CD4-positive, alpha-beta T cell treated with Interleukin-4 for 1 hour (primary cell): Measurements from ENCODE around the gene NEGR1.

Source experiments
- DNase-seq, 2 donors: peaks; one replicate each; pipeline ENCODE4 v3.0.0-alpha.2; 2020 to 2022

Gene NEGR1

DNA sequence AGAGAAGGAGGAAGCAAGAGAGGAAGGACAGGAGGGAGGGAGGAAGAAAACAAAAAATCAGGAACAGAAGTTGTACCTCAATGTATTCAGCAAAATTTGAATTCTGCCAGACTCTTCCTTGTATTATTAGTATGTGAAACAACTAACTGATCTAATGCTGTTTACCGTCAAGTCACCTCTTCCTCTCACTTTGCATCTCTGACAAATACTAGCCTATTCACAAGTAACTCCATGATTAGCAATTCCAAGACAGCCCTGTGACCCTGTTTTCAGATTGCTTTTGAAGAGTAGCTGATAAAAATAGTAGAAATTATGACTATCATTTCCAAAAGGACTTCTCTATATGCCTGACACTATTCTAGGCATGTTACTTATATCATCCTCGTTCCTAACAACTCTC lies 445.4 kb downstream of the NEGR1 start:
- no peak for DNase-seq

DNA sequence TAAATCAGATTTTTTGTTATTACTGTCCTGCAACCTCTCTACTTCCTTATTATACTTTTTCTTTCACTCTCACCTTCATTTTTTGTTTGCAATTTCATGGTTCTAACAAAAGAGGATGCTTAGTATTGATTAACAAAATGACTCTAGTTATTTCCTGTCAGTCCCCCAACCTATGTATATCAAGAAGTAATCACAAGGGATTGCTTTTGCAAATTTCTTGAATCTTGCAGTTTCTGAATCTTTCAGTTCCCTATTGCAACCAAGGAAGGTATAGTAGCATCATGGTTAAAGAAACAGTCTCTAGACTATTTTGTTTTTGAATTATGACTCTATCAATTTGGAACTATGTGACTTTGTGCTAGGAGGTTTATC lies 446.9 kb downstream of the NEGR1 start:
- no peak for DNase-seq

DNA sequence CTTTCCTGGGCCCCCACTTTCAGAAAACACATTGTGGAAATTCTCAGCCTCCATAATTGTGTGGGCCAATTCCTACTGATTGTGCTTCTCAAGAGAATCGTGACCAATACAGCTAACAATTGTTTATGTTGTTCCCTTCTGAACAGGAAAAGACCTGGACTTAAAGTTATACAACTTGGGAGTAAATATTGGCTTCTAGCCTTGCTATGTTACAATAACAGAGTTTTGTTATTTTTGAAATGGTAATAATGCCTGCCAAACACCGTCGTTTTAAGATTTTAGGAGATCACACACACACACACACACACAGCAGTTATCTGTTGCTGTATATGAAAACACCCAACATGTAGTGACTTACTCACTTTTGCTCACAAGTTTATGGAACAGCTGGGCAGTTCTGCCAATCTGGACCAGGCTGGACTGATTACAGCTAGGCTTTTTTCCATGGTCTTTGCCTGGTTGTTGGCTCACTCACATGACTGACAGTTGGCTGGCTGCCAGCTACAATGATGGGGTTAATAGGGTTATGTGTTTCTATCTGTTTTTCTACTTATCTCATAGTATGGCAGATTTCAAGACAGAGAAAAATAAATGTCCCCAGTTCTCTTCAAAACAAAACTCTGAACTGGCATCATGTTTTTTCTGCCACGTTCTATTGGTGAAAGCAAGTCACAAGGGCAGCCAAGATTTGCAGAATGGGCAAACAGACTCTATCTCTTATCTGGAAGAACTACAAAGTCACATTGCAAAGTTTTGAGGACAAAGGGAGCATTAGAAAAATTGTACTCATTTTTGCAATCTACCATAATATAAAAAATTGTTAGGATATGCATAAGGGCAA lies 447.5 kb downstream of the NEGR1 start:
- DNase-seq: no peak

DNA sequence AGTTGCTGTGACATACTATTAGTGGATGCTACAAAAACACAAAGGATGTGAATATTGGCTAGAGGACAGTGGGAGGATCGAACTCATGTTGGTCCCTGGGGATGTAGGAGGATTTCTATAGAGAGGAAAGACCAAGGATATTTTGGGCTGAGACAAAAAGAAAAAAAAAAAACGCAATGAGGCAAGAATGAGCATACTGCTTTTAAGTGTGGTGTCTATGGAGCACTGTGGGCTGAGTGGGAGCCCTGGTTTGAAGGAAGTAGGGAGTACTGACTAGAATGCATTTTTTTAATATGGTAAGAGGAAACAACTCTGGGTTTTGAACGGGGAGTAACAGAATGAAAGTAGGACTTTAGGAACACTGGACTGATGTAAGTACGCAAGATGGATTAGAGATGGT lies 450.7 kb downstream of the NEGR1 start:
- no peak for DNase-seq

DNA sequence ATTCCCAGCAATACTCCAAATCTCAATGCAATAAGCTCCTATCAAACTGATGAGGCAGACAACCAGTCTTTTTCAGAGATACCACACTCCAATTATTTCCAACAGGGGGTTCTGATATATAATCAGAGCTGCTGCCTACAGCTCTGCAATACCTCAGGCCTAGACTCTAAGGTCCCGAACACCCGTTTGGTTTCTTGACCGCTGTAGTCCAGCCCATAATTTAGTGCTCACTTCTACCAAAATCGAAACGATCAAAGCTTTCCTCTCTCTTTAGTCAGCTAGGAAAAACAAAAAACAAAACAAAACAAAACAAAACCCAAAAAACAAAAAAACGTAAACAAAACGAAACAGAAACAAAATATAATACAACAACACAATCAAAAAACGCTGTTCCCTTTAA lies 453.0 kb downstream of the NEGR1 start:
- DNase-seq: no peak

DNA sequence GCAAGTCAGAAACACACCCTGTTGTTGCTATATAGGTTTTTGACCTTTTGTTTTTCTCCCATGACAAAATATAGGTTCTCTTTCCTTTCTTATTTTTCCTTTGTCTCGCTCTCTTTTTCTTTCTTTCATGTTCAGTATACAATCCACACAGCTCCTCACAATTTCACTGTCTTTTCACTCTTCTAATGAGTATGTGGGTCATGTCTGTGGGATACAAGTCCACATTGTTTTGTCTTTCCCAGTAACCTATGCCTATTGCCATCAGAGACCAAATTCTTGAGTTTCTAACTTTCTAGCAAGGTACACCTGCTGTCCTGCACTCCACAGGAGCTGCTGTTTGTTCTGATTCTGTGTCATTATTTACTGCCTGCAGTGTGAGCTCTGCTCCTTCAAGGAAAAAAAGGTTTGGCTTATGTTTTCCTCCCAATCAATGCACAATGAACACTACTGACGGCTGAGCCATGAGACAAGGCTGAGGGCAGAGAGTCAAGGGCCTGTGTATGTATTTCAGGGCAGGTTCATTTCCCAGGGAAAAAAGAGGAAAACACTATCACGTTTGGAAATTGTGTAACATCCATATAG lies 453.8 kb downstream of the NEGR1 start:
- no peak for DNase-seq

DNA sequence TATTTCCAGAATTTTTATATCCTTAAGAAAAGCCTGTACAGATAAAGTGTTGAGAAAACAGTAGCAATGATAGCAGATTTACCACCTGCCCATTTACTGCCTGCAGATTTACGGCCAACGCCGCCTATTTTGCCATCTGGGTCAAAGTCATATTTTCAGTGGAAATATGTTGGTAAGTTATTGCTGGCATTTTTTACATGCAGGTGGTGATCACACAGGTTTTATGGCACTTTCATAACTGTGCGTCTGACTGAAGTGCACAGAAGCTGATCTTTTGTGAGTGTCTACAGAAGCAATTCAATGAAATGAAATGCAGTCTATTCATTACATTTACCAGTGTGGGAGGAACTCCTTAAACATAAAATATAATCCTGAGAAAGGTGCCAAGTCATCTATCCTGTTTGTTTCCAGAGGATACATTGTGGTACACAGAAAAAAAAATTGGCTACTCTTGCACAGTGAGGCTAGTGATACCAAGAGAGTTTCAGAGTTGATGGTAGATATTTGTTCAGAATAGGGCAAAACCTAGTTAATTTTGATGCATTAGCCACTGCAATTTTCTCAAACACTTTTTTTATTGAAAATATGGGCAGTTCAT lies 458.5 kb downstream of the NEGR1 start:
- no peak for DNase-seq

DNA sequence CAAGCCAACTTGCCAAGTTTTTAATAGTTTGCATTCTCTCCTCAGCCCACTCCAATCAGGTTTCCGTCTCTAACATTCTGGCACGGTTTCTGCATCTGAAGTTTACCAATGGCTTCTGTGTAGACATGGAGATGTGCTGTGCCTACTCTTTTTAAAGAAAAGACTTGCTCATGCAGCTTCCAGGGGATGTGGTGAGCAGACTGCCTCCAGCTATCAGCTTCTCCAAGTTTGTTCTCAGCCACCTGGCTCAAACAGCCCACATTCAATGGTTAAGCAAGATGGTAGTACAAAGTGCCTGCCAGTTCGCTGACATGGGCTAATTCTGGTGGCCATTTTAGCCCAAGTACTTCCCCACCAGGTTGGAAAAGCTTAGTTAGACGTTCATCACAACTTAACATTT lies 465.3 kb downstream of the NEGR1 start:
- DNase-seq: no peak

DNA sequence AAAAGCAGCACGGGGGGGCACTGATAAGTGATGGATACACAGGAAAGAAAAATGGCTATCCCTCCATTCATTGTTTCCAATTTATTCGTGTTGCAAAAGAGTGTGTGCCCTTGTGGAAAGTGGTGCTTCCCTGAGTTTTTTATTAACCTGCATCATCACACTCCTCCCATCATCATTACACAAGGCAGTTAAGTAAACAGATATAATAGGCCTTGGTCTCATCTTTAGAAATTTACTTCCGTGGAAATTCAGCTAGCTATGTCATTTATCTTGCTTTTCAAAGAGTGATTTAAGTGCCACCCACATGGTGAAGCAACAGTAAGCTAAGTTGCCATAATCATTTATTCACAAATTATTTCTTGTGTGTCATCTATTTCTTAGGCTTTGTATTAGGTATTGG lies 473.3 kb downstream of the NEGR1 start:
- no peak for DNase-seq

DNA sequence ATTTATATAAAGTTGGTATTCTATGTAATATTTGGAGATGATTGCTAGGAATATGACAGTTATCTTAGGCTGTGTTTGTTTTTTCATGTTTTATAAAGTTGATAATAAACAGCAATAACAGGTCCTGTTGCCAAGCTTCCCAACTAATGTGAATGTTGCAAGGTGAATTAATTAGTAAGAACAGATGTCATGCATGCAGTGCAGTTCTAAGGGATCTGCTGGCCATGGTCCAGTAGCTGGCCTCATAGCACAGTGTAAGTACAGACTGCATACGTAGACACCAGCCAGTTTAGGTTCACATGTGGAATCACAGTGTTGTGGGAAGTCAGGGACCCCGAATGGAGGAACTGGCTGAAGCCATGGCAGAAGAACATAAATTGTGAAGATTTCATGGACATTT lies 478.2 kb downstream of the NEGR1 start:
- no peak for DNase-seq

DNA sequence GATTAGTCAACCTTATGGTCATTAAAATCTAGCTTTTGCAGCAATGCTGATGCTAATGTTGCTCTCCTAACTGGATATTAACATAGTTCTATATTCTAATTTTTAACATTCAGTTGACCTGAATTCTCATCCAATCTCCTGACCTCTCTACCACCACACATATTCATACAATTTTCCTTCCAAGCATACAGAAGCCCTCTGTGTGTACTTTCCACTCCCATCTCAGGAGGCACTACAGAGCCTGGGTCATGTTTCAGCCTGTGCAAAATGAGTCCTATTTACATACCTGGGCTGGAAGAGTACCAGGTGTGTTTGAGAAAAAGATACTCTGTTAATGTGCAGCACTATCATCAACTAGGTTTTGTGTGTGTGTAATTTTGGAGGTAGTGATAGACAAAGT lies 486.3 kb downstream of the NEGR1 start:
- no peak for DNase-seq

DNA sequence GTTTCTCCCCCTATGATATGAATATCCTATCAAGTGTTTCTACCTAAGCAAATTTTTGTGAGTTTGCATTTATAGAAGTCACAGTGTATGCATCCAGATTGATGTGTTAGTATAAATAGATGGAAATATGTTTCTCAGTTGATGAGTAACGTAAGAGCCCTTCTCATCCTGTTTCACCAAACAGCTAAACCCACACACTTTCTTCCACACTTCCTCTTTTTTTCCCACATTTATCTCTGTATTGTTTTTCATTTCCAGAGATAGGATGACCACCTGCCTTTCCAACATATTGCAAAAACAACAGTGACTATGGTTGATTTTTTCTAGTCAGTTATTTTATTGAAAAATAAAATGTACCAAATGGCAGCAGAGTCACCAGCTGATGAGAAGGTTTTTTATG lies 490.1 kb downstream of the NEGR1 start:
- no peak for DNase-seq

DNA sequence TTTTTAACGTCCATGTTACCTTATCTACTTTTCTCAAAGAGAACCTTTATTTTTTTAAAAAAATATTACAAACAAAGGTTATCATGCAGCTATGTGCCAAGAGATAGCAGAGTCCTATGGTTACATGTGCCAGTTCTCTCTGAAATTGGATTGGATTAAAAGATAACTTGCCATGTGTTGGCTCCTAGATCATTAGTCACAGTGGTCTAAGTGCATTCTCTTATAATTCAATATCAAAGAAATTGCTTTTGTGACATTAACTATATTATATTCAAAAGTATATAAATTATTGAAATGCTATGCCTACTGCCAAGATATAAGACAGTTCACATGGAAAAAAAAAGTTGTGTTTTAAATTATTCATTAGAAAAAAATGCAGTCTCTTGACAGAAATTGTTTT lies 494.2 kb downstream of the NEGR1 start:
- DNase-seq: no peak

DNA sequence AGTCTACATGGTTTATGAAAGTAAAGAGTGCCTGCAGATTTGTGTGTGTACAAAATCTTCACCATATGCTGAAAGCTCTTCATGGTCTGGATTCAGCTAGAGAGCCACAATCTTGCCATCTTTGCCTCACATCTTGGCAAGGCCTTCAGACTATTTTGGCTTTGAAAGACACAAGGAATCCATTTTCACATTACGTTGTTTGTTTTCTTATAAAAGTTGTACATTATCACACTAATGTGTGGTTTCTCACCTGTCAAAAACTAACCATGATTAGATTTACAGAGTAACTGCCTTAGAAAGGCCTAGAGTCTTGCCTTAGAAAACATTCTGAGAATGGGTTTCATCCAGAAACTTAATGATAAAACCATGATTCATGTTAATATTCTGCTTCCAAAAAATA lies 494.6 kb downstream of the NEGR1 start:
- DNase-seq: no peak

DNA sequence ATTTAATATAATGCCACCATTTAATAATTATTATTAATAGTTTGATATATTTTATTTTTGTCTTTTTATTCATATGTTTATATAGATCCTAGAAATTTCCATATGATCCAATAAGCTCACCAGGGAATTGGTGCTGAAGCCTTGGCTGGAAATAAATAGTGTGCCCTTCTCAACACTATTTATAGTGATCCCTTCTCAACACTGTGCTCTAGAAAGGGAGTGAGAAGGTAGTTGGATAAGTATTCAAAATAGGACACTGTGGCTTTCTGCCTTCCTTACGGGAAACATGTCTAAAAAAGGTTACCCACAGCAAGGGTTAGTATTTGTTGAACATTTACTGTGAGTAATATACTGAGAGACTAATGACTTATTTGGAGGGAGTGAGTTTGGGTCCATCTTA lies 496.1 kb downstream of the NEGR1 start:
- no peak for DNase-seq

DNA sequence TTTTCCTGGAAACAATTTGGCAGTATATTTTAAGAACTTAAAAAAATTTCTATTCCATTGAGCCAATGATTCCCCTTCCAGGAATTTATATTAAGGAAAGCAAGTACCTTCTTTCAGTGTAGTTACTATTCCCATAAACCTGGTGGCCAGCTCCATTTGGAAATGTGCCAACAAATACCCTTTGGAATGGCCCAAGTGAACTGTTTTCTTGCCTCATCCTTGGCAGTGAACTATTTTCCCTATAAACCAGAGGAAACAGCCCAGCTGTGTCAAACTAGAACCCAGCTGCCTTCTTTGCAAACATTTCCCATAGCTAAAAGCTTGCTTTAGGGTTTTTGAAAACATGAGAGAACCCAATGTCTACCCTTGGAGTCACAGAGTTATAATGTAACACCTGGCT lies 496.9 kb downstream of the NEGR1 start:
- no peak for DNase-seq

DNA sequence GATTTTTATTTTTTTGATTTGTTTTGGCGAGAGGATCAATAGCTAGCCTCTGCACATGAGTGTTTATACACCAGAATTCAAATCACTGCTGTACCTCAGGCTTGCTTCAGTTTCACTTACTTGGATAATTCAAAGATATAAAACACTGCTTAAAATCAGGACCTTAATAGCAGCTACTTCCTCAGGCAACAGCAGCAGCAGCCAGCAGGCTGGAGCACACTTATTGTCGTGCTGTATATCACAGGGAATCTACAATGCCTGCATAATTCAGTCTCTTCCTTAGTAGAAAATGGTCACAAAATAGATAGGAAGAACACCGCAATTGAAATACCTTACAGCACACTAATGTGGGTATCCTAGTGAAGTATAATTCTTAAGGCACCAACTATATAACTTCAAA lies 497.3 kb downstream of the NEGR1 start:
- no peak for DNase-seq

DNA sequence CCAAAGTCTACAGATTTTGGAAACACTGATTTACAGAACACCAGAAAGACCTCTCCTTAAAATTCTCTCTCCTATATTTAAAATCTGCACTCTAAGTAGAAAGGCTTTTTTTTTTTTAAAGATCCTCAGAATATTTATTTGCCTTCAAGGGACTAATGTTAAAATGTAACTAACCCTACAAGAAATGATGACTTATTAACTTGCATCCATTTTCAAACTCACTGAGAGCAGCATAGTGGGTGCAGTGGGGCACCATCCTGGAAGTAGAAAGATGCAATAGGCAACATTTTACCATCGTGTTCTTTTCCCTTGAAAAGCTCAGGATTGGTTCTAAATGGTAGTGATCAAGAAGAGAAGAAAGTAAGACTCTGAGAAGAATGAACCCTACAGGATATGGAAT lies 498.1 kb downstream of the NEGR1 start:
- DNase-seq: no peak

DNA sequence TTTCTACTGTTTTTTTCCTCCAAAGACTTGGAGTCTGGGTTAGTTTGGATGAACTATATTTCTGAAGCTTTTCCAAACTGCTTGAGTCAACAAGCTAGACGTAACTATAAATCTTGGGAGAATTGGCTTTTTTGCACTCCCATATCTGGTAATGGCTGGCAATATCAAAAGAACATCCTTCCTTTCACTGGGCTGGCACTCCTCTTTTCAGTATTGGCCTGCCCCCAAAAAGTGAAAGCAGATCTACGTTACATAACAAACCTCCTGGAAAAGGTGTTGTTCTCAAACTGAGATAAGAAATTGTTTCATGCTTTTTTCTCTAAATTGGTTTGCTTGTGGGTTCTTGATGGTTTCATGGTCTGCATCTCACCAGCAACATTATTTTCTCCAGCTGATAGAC lies 499.3 kb downstream of the NEGR1 start:
- DNase-seq: no peak

DNA sequence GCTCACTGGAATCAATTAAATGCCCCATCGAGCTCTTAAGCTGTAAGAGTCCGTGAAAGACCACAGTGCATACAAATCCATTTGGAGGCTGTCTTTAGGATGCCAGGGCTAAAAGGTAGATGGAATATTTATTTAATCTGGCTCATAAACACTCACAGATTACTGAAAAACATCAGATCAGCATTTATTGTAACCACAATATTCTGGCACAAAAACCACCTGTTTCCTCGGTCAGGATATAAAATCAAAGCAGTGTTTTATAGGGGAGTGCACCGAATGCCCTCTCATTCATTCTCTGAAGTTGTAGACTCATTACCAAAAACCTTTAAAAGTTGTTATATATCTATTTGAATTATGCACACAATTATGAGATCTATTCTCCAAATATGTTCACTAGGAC lies 500.9 kb downstream of the NEGR1 start:
- no peak for DNase-seq

DNA sequence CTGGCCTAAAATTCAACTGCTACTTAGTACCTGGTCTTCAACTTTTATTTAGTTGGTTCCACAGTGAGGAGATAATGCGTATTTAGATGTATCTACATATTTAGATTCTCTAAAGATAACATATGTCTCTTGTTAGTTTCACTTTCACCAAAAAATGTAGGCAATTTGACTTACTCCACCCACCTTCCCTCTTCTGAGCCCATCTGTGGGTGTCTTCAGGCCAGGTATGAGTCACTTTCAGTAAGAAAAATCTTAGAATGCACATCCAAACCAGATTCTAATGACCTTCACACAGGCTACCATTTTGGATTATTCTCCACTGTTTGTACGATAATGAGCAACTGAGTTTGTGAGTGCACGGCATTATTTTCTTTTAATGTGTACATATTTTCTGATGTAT lies 501.7 kb downstream of the NEGR1 start:
- no peak for DNase-seq

DNA sequence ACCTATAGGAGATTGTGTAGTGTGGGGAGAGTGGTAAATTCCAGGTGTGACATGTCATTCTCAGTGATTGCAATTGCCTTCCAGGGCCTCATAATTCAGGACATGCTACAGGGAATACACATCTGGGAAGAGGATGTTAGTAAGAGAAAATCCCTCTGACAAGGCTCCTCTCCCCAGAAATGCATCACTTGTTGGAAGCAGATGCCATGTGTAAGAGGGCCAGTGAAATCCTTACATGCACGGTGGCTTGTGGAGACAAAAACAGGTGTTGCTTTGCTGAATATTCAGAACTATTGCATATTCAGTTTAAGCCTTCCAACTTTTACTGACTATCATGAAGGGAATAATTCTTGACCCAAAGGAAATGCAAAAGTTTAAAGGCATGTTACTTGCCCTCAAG lies 503.4 kb downstream of the NEGR1 start:
- no peak for DNase-seq

DNA sequence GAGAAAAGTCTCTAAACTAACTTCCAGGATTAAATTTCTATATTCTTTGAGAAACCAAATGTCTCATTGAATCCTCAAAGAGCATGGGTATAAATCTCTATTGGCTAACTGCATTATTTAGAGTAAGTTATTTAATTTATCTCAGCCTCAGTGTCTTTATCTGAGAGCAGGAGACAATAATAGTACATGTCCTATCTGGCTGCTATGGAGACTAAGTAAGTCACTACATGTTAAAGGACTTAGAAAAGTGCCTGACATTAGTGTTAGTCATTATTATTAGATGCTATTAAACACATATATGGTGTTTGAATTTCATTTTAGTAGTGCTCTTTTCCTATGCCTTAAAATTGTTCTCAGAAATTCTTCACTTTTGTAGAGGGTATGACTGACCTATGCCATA lies 505.2 kb downstream of the NEGR1 start:
- DNase-seq: no peak

DNA sequence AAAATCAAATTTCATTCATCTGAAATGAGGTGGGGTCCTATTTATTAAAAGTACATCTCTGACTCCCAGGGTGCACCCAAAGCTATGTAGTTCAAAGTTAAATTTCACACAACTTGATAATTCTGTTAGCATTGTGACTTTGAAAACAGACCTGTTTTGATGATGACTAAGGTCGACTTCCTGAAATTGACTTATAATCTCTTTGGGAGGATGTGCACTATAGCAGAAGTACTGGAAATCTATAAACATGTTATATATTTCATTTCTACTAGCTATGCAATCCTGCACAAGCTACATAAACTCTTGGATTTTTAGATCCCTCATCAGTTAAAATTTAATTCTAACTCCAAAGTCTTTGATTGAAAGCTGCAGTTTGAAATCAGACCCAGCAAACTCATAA lies 507.6 kb downstream of the NEGR1 start:
- DNase-seq: no peak

DNA sequence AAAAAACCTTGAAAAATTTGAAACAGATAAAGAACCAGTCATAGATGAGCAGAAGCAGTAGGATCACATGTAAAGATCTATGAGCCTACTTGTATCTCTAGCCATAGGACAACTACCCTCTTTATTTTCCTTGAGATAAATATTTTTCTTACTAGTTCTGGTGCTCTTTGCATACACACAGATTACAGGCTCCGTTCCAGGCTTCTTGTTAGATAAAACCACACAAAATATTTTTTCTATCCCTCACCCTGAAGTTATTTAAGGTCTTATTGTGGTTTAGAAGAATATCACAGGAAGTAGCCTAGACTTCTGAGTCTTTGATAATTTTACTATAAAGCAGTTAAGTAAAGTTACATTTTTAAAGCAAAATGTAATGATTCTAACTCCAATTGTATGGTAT lies 512.2 kb downstream of the NEGR1 start:
- DNase-seq: no peak
